K562 (cell line): ENCODE results near the gene PDE2A. TPM values are rescaled to one million over a fixed set of nuclear protein-coding genes. Genes with fewer than 3 reads are reported as not detected.
A peak's percentile ranks its signal among the peaks of the same experiment; 100 is the strongest.

ENCODE experiments used
- ATAC-seq: fragments of 200-7000 bp; cut with Tn5 transposase; 3 replicates; pipeline ENCODE4 v1.9.1; 2020; ENCODE audit warnings: moderate library complexity
- BruUV-seq: library from RNA; stranded (reverse); fragments of 400-500 nt; replicated peaks from 2 replicates; lab custom pipeline; 2021; lab: Mats Ljungman, UMichigan
- CTCF ChIA-PET: fragments of 300-600 bp; formaldehyde crosslinking; extraction: SDS; loops from one replicate; lab custom pipeline; 2021; ENCODE audit warnings: low intra/inter-chr PET ratio; lab: Yijun Ruan, JAX
- POLR2A ChIA-PET: fragments of 300-600, 350-650 bp; sonication (Branson Sonifier 250); formaldehyde crosslinking; extraction: SDS; loops from one replicate; lab custom pipeline; 2021; ENCODE audit warnings: antibody characterized with exemption, inconsistent platforms; lab: Yijun Ruan, JAX
- DNase-seq, 4 experiments: peaks; one replicate each; pipeline versions ENCODE4 v3.0.0 to v3.0.0-alpha.2; 2011 to 2018; ENCODE audit warnings: low spot score in 3 of 4, mixed read lengths in 3 of 4; ENCODE audit errors: extremely low read depth in 1 of 4
- FAIRE-seq: peaks from 2 replicates; lab custom pipeline; 2011; peaks lifted over from hg19 to GRCh38; lab: Jason Lieb, UNC
- H2AFZ ChIP-seq: 2 replicates; pipeline ENCODE4 v1.6.0; 2011; ENCODE audit warnings: low read depth, low read length, control low read depth, inconsistent platforms
- H3K27ac ChIP-seq: fragments of 200-600 bp; 3 replicates; pipeline ENCODE4 v1.8.0; 2011; ENCODE audit warnings: low read depth, mild to moderate bottlenecking, control low read depth, inconsistent platforms, low read length, moderate library complexity, mixed read lengths; ENCODE audit errors: extremely low read depth
- H3K27me3 ChIP-seq, 2 experiments: fragments of 300-600 bp in 1 of 2; 2 replicates in 1 of 2; 3 replicates in 1 of 2; pipeline versions ENCODE4 v1.6.0 to v1.8.0; 2011; ENCODE audit warnings: inconsistent platforms in 2 of 2, low read length in 2 of 2, mild to moderate bottlenecking in 1 of 2, mixed read lengths in 1 of 2, moderate library complexity in 1 of 2; ENCODE audit not compliant: control insufficient read depth in 2 of 2, insufficient read depth in 2 of 2
- H3K36me3 ChIP-seq: fragments of 300-600 bp; 3 replicates; pipeline ENCODE4 v1.8.0; 2011; ENCODE audit warnings: mild to moderate bottlenecking, low read length, inconsistent platforms; ENCODE audit not compliant: control insufficient read depth, insufficient read depth
- H3K4me1 ChIP-seq, 2 experiments: fragments of 200-600 bp in 1 of 2; replicated peaks in 1 of 2; 2 replicates in 1 of 2; 3 replicates in 1 of 2; pipeline versions ENCODE4 v1.5.1 to v1.8.0; 2011; ENCODE audit warnings: inconsistent platforms in 2 of 2, low read length in 2 of 2, mild to moderate bottlenecking in 1 of 2, mixed read lengths in 1 of 2, moderate library complexity in 1 of 2; ENCODE audit not compliant: control insufficient read depth in 2 of 2, insufficient read depth in 2 of 2
- H3K4me2 ChIP-seq: 2 replicates; pipeline ENCODE4 v1.6.1; 2011; ENCODE audit warnings: low read length, control low read depth, inconsistent platforms, mixed read lengths; ENCODE audit not compliant: insufficient read depth
- H3K4me3 ChIP-seq: fragments of 200-600 bp; sonication (generic), shearing (Covaris generic); 2 replicates; pipeline ENCODE4 v1.5.1; 2016; ENCODE audit warnings: control low read depth, inconsistent platforms
- H3K79me2 ChIP-seq: fragments of 200-600 bp; 3 replicates; pipeline ENCODE4 v1.8.0; 2011; ENCODE audit warnings: low read length, inconsistent platforms; ENCODE audit not compliant: control insufficient read depth, insufficient read depth
- H3K9ac ChIP-seq, 2 experiments: 2 replicates each; pipeline versions ENCODE4 v1.6.0 to v1.6.1; 2011; ENCODE audit warnings: low read depth in 2 of 2, low read length in 2 of 2, control low read depth in 1 of 2, inconsistent platforms in 1 of 2, mild to moderate bottlenecking in 1 of 2, mixed read lengths in 1 of 2; ENCODE audit not compliant: insufficient read depth in 1 of 2
- H3K9me1 ChIP-seq: one replicate; pipeline ENCODE4 v1.6.0; 2011; ENCODE audit warnings: inconsistent platforms, mild to moderate bottlenecking, low read length, moderate library complexity; ENCODE audit not compliant: control insufficient read depth, insufficient read depth
- H3K9me3 ChIP-seq: replicated peaks from 2 replicates; pipeline ENCODE4 v1.5.1; 2011; ENCODE audit warnings: low read depth, low read length, inconsistent platforms; ENCODE audit not compliant: control insufficient read depth, insufficient read depth
- H4K20me1 ChIP-seq: replicated peaks from 2 replicates; pipeline ENCODE4 v1.6.1; 2011; ENCODE audit warnings: low read length, inconsistent platforms, mixed read lengths; ENCODE audit not compliant: control insufficient read depth, insufficient read depth
- MCM3 ChIP-seq: fragments of 450-650 bp; IDR thresholded peaks from 2 replicates; pipeline ENCODE4 v1.6.1; 2016
- POLR2A ChIP-seq: fragments of 450-650 bp; conservative IDR thresholded peaks from 2 replicates; pipeline ENCODE4 v1.6.1; 2016
- THRAP3 ChIP-seq: fragments of 450-650 bp; IDR thresholded peaks from 2 replicates; pipeline ENCODE4 v1.6.1; 2016; ENCODE audit warnings: mild to moderate bottlenecking, inconsistent platforms, borderline replicate concordance
- ZFP36 ChIP-seq: fragments of 150-350 bp; IDR thresholded peaks from 2 replicates; pipeline ENCODE4 v1.6.1; 2018; ENCODE audit warnings: low read length, low read depth; ENCODE audit not compliant: partially characterized antibody
- ZKSCAN8 ChIP-seq: fragments of 200-800 bp; sonication (Bioruptor generic); IDR thresholded peaks from 2 replicates; pipeline ENCODE4 v1.6.1; 2016; ENCODE audit warnings: missing genetic modification characterization, missing compliant biosample characterization
- ZNF280B ChIP-seq: fragments of 250-450 bp; sonication (Bioruptor Pico); IDR thresholded peaks from 2 replicates; pipeline ENCODE4 v1.5.1; 2021; ENCODE audit warnings: mild to moderate bottlenecking
- WGBS: fragments of 100-300 bp; shearing (Covaris generic); methylation state at CpG from one replicate; pipeline ENCODE4 v1.1.6; 2016; ENCODE audit warnings: low coverage, mixed read lengths; ENCODE audit not compliant: insufficient coverage; ENCODE audit errors: missing lambda C conversion rate; 5-methylcytosine and 5-hydroxymethylcytosine counted together
- in situ Hi-C: fragments of 300-500 bp; cut with MboI; formaldehyde crosslinking; loops from 4 replicates; pipeline ENCODE4 v1.15.0; 2018; ENCODE audit warnings: inconsistent platforms, mixed read lengths
- intact Hi-C: fragments of 100-400 bp; cut with micrococcal nuclease; formaldehyde crosslinking; loops from 2 replicates; pipeline ENCODE4 v1.14.2; 2022
- polyA plus RNA-seq, 8 experiments: library from polyadenylated mRNA; depleted of rRNA in 4 of 8; stranded (reverse) in 5 of 8; unstranded in 3 of 8; fragments of >200 nt; fragmentation: Nextera tagmentation in 2 of 8; fragmentation: Illumina TruSeq in 1 of 8; extraction: Ambion mirVana in 2 of 8; extraction: Trizol in 1 of 8; gene quantifications; 2 replicates each; pipeline versions ENCODE4 v1.2.1 to v1.2.3, GENCODE V29; 2011 to 2014; ENCODE audit warnings: inconsistent platforms in 1 of 8, missing spikeins in 1 of 8
- total RNA-seq, 7 experiments: library from RNA; depleted of rRNA in 6 of 7; stranded (reverse); fragments of >200 nt in 6 of 7; fragmentation: Illumina TruSeq in 2 of 7; extraction: Trizol in 2 of 7; gene quantifications; 2 replicates each; pipeline versions ENCODE4 v1.2.1 to v1.2.3, GENCODE V29; 2011 to 2021; ENCODE audit warnings: low replicate concordance in 1 of 7
- TF ChIP-seq, protein P1 (sequence below), 2 experiments: fragments of 150-350 bp in 1 of 2; IDR thresholded peaks; 2 replicates each; pipeline ENCODE4 v1.6.1; 2012 to 2016; ENCODE audit warnings: low read depth in 2 of 2, low read length in 2 of 2, mild to moderate bottlenecking in 1 of 2, moderate library complexity in 1 of 2

PDE2A gene
- total and polyA plus RNA-seq, 9 of the 15 experiments (the other 6 are each of a cell fraction or from before 2014, with no cell fraction given), result 0.07 to 15.2 (median 1.6) TPM; not detected in 1

DNA sequence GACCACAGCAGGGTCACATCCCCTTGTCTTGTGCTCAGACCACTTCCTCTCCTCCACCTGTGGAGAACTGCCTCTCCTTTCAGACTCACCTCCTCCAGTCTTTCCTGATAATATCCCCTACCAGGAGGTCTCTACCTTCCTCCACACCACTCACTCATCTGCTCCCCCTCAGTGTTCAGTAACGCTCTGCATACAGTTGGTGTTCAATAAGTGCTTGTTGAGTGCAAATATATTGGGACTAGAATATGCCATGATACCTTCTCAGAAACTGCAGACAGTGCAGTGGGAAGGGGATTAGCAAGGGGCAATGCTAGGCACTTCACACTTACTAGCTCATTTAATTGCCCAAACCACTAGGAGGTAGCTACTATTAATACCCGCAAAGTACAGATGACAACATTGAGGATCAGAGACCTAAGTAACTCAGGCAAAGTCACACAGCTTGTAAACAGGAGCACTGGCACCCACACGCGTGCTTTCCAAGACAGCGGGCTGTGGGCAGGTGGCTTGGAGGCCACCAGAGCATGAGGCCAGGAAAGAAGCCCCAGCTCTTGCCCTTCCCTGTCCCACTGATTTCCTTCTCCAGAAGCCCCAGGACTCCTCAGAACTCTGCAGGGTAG is 8.1 kb upstream of the PDE2A start:
- BruUV-seq, result no TSS peak
- H3K4me2 ChIP-seq, result no peak overlapping the region
- peaks cover 3 to 35% of the 10 kb centered on the region in 2 experiments; a peak in 4 of 5 replicates for H3K4me1 ChIP-seq
- intact Hi-C loops, result loop anchor here (5.0 kb wide), 1 partner anchor 210 kb away; no protein-coding TSS in a partner anchor
- H3K79me2 ChIP-seq, result no peaks in the 10 kb centered on the region
- 75% methylated on average over 5 of the region's 5 CpGs for WGBS
- peaks cover 25% of the 10 kb centered on the region; the same call in 2 of the 3 replicates for H3K36me3 ChIP-seq
- no peak overlapping the region for H3K4me3 ChIP-seq
- no peak overlapping the region for H3K9ac ChIP-seq
- peaks cover 32% of the 10 kb centered on the region for H4K20me1 ChIP-seq
- no peaks in the 10 kb centered on the region for H3K9me3 ChIP-seq
- ChIA-PET POLR2A (interaction anchor here (1.1 kb wide), 1 partner anchor 37 kb away, joined by 4 read pairs; no protein-coding TSS in a partner anchor), CTCF (no interaction called here)
- H3K27ac ChIP-seq, result no peak overlapping the region
- FAIRE-seq (no peak), DNase-seq (no peak), ATAC-seq (no peak)
- in situ Hi-C loops, result loop anchor here (5.0 kb wide), 1 partner anchor 95 kb away; no protein-coding TSS in a partner anchor
- H3K9me1 ChIP-seq, result peaks cover 5% of the 10 kb centered on the region
- TF ChIP-seq ZFP36, result peak; percentile 56
- TF ChIP-seq POLR2A, result peak; percentile 18; the same call in 1 of the 2 replicates
- TF ChIP-seq THRAP3, result no peak
- TF ChIP-seq, protein P1, sequence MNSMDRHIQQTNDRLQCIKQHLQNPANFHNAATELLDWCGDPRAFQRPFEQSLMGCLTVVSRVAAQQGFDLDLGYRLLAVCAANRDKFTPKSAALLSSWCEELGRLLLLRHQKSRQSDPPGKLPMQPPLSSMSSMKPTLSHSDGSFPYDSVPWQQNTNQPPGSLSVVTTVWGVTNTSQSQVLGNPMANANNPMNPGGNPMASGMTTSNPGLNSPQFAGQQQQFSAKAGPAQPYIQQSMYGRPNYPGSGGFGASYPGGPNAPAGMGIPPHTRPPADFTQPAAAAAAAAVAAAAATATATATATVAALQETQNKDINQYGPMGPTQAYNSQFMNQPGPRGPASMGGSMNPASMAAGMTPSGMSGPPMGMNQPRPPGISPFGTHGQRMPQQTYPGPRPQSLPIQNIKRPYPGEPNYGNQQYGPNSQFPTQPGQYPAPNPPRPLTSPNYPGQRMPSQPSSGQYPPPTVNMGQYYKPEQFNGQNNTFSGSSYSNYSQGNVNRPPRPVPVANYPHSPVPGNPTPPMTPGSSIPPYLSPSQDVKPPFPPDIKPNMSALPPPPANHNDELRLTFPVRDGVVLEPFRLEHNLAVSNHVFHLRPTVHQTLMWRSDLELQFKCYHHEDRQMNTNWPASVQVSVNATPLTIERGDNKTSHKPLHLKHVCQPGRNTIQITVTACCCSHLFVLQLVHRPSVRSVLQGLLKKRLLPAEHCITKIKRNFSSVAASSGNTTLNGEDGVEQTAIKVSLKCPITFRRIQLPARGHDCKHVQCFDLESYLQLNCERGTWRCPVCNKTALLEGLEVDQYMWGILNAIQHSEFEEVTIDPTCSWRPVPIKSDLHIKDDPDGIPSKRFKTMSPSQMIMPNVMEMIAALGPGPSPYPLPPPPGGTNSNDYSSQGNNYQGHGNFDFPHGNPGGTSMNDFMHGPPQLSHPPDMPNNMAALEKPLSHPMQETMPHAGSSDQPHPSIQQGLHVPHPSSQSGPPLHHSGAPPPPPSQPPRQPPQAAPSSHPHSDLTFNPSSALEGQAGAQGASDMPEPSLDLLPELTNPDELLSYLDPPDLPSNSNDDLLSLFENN (IDR thresholded peaks at IDR 0.05; ENCODE audit: low read depth in 2 of 2, low read length in 2 of 2), result no peak
- TF ChIP-seq MCM3, result no peak
- no peak for TF ChIP-seq ZNF280B (CRISPR knock-in tag)
- TF ChIP-seq ZKSCAN8 (CRISPR knock-in tag), result peak; percentile 95
- peaks cover under 1 to 22% of the 10 kb centered on the region in 2 experiments; a peak in 4 of 5 replicates for H3K27me3 ChIP-seq
- no peak overlapping the region for H2AFZ ChIP-seq
